ENCODE data around the gene ZNF429. TPM values are rescaled to one million over a fixed set of nuclear protein-coding genes. Genes with fewer than 3 reads are reported as not detected.

ZNF429 gene
- total RNA-seq, 3 donors from 2014 or later (not counting 1 experiment from before 2014, with no cell fraction given): 15.7 to 21.0 (median 18.7) TPM

DNA sequence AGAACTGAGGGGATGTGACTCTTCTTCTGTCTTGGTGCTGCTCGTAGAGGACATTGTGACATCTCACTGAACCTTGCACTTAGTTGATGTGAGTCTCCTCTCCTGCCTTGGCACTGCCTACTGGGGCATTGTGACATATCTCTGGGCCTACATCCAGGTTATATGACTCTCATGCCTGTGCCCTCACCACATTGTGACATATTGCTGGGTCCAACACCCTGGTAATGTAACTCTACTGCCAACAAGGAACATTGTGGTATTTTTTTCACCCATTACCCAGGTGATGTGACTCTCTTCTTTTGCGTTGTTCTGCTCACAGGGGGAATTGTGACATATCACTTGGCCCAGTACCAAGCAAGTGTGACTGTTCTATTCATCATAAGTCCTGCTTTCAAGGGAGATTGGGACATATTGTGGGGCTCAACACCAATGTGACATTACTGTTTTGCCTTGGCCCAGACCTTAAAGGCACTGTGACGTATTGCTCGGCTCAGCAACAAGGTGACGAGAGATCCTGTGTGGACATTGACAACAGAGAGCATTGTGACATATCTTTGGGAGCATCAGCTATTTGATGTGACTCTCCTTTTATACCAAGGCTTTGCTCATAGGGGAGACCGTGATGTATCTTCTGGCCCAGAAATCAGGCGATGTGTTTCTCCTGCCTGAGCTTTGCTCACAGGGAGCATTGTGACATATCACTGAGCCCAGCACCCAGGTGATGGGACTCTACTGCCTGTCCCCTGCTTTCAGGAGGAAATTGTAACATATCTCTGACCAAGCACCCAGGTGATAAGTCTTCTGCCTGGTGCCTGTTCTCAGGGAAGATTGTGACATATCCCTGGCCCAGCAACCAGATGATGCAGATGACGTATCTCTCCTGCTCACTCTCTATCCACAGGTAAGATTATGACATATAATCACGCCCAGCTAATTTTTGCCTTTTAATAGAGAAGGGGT, 12.2 kb upstream of the ZNF429 start:
- Mint-ChIP-seq H3K27me3 (ENCODE audit: low read depth in 2 of 2) (no peaks in the 10 kb centered on the region), H3K36me3 (no peaks in the 10 kb centered on the region), H3K27ac (no peak overlapping the region), H3K4me1 (no peaks in the 10 kb centered on the region), H3K4me3 (no peak overlapping the region), H3K9me3 (no peaks in the 10 kb centered on the region)
- Histone ChIP-seq H3K27me3 (ENCODE audit: control insufficient read depth, insufficient read depth, low read length) (no peaks in the 10 kb centered on the region), H3K4me1 (ENCODE audit: control insufficient read depth, insufficient read depth, low read length) (no peaks in the 10 kb centered on the region), H3K36me3 (ENCODE audit: control insufficient read depth, insufficient read depth, low read length) (no peaks in the 10 kb centered on the region), H3K4me3 (ENCODE audit: low read length) (no peak overlapping the region), H3K27ac (ENCODE audit: low read length) (no peak overlapping the region), H3K9me3 (ENCODE audit: control insufficient read depth, insufficient read depth, low read length) (no peaks in the 10 kb centered on the region)
- TF ChIP-seq, protein P1, sequence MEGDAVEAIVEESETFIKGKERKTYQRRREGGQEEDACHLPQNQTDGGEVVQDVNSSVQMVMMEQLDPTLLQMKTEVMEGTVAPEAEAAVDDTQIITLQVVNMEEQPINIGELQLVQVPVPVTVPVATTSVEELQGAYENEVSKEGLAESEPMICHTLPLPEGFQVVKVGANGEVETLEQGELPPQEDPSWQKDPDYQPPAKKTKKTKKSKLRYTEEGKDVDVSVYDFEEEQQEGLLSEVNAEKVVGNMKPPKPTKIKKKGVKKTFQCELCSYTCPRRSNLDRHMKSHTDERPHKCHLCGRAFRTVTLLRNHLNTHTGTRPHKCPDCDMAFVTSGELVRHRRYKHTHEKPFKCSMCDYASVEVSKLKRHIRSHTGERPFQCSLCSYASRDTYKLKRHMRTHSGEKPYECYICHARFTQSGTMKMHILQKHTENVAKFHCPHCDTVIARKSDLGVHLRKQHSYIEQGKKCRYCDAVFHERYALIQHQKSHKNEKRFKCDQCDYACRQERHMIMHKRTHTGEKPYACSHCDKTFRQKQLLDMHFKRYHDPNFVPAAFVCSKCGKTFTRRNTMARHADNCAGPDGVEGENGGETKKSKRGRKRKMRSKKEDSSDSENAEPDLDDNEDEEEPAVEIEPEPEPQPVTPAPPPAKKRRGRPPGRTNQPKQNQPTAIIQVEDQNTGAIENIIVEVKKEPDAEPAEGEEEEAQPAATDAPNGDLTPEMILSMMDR (IDR thresholded peaks at IDR 0.05): no peak
- ATAC-seq (peak in 1 of 3 donors; percentile 53), DNase-seq (no peak)
- intact Hi-C loops (cut with micrococcal nuclease): no loop called here
- WGBS (ENCODE audit: insufficient coverage): 96% methylated on average over 9 of the region's 9 CpGs

- Mint-ChIP-seq H3K27me3 (ENCODE audit: low read depth in 2 of 2) (no peaks in the 10 kb centered on the region), H3K4me3 (no peak overlapping the region), H3K27ac (no peak overlapping the region), H3K4me1 (no peaks in the 10 kb centered on the region), H3K9me3 (no peaks in the 10 kb centered on the region), H3K36me3 (no peaks in the 10 kb centered on the region)
- H3K36me3 ChIP-seq (ENCODE audit: control insufficient read depth, insufficient read depth, low read length): no peaks in the 10 kb centered on the region
- ATAC-seq (no peak), DNase-seq (no peak)
- TF ChIP-seq, protein P1 (IDR thresholded peaks at IDR 0.05): no peak
- no peak overlapping the region for H3K4me3 ChIP-seq (ENCODE audit: low read length)
- intact Hi-C loops (cut with micrococcal nuclease): no loop called here
- H3K27ac ChIP-seq (ENCODE audit: low read length): no peak overlapping the region
- H3K27me3 ChIP-seq (ENCODE audit: control insufficient read depth, insufficient read depth, low read length): no peaks in the 10 kb centered on the region
- WGBS (ENCODE audit: insufficient coverage): 97% methylated on average over 4 of the region's 4 CpGs
- H3K4me1 ChIP-seq (ENCODE audit: control insufficient read depth, insufficient read depth, low read length): no peaks in the 10 kb centered on the region
- H3K9me3 ChIP-seq (ENCODE audit: control insufficient read depth, insufficient read depth, low read length): no peaks in the 10 kb centered on the region
Measured at GRCh38 chr19:21496876-21497275, 8.5 kb upstream of the ZNF429 start.

- no peaks in the 10 kb centered on the region for H3K36me3 Mint-ChIP-seq
- no peaks in the 10 kb centered on the region for H3K4me1 Mint-ChIP-seq
- no peaks in the 10 kb centered on the region for H3K9me3 ChIP-seq (ENCODE audit: control insufficient read depth, insufficient read depth, low read length)
- ATAC-seq (no peak), DNase-seq (no peak)
- no peak overlapping the region for H3K4me3 ChIP-seq (ENCODE audit: low read length)
- 93% methylated on average over 2 of the region's 2 CpGs for WGBS (ENCODE audit: insufficient coverage)
- no peak overlapping the region for H3K27ac ChIP-seq (ENCODE audit: low read length)
- H3K4me3 Mint-ChIP-seq: no peak overlapping the region
- TF ChIP-seq, protein P1 (IDR thresholded peaks at IDR 0.05): no peak
- H3K27ac Mint-ChIP-seq: no peak overlapping the region
- no peaks in the 10 kb centered on the region for H3K27me3 Mint-ChIP-seq (ENCODE audit: low read depth in 2 of 2)
- no peaks in the 10 kb centered on the region for H3K4me1 ChIP-seq (ENCODE audit: control insufficient read depth, insufficient read depth, low read length)
- no peaks in the 10 kb centered on the region for H3K9me3 Mint-ChIP-seq
- H3K27me3 ChIP-seq (ENCODE audit: control insufficient read depth, insufficient read depth, low read length): no peaks in the 10 kb centered on the region
- intact Hi-C loops (cut with micrococcal nuclease): no loop called here
- no peaks in the 10 kb centered on the region for H3K36me3 ChIP-seq (ENCODE audit: control insufficient read depth, insufficient read depth, low read length)
Measured at GRCh38 chr19:21498651-21499050, 6.8 kb upstream of the ZNF429 start.
